Stimulated activated CD4-positive, alpha-beta T cell treated with anti-CD3 and anti-CD28 coated beads, Interleukin-2, amount 100 ng/mL, for 48 hours (primary cell): ENCODE measurements around the gene CDKAL1.
"Not testable (repeated sequence)": the region's sequence is repeated elsewhere in the genome, so short reads cannot be mapped to it uniquely, and the experiment has no call there.

Experiments used
- DNase-seq, 2 donors: peaks; one replicate each; pipeline ENCODE4 v3.0.0-alpha.2; 2020

Gene CDKAL1

DNA sequence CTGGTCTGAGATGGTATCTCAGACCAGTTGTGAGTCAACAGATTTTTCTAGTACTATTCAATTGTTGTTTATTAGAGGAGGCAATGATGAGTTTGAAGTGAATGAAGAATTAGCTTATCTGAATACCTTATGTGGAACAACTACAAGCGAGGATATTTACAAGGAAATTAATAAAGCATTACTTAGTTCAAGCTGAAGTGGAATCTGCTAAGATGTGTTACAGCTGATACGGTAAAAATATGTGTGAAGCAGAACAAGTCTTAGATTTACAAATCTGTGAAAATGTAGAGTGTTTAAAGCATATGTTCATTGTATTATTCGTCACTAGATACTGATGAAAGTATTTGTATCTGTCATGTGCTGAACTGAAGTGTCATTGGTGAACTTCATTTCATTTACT lies 272.4 kb downstream of the CDKAL1 start:
- DNase-seq = no peak

DNA sequence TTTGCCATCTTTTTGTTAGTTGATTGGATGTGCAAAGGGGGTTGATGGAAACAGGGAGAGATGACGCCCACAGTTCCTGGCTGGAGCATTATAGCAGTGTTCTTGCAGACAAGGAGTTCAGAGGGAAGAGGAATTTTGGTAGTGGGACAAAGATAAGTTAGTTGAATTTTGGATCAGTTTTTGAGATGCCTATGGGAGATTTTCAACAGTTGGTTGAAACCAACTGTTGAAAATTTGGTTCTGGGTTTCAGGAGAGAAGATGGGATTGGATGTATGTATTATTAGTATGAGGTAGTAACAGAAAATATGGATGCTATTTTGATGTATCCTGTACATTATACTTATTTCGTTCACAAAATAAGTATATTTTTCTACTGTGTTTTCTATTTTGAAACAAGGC lies 274.2 kb downstream of the CDKAL1 start:
- DNase-seq = no peak

DNA sequence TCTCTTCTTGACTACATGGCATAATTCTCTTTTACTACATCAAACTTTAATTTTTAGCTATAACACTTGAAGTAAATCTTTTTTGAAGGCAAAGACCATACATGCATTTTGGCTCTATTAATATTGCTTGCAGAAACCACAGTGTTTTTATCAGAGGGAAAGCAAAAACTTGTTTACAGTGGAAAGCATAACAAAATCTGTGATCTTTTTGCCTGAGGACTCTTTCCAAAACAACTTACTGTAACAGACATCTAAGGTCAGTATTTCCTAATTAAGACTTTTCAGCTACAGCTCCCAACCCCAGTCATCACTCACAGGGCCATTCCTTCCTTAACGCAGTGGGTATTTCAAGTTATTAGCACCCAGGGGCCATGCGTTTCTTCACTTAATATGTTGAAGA lies 274.7 kb downstream of the CDKAL1 start:
- no peak for DNase-seq

DNA sequence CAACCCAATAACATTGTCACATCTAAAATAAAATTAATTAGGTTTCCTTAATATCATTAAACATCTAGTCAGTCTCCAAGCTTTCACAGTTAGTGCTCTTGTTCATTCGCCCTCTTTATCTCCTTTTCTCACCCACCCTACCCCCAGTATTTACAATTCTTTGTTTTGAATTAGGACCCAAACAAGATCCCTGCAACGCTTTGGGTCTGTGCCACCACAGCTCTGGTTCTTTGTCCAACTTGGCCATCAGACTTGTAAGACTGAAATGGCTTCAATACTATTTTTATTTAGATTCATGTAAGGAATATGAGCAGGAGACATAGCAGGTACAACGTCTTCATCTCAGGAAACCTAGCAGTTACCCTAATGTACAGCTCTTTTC lies 276.5 kb downstream of the CDKAL1 start:
- DNase-seq = no peak

DNA sequence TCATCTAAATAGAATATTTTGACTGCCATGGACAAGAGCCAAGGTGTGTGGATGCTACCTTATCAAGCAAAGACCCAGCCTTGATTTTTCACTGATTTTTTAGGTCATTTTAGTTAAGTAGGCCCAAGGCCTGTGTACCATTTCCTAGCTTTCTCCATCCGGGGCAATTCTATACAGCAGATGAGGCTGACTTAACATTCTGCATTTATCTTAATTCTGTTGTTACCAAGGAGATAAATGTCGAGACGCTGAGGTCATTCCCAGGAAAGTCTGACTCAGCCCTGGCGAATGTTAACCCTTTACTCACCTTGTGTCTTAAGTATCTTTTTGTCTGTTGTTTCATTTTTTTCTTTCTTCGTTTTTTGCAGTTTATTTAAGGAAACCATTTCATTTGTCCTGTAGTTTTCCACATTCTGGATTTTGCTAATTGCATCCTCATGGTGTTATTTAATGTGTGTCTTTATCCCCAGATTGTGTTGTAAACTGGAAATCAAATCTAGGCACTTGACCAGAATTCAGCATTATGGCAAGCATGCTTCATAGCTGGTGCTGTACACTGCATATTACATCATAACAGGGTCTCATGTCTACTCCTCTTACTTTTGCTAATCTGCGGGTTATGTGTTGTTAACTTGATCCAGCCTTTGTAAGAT lies 277.0 kb downstream of the CDKAL1 start:
- no peak for DNase-seq

DNA sequence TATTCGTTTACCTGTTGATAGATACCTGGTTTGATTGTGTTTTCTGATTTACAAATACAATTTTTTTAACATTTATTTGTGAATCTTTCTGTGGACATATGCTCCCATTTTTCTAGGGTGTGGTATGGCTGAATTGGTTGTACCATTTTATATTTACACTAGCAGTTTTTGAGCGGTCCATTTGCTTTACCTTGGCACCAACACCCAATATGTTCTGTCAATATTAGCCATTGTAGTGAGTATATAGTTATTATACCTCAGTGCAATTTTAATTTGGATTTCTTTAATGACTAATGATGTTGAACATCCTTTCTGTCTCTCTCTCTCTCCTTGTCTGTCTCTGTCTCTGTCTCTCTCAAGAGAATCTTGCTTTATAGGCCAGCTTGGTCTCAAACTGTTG lies 278.5 kb downstream of the CDKAL1 start:
- no peak for DNase-seq

DNA sequence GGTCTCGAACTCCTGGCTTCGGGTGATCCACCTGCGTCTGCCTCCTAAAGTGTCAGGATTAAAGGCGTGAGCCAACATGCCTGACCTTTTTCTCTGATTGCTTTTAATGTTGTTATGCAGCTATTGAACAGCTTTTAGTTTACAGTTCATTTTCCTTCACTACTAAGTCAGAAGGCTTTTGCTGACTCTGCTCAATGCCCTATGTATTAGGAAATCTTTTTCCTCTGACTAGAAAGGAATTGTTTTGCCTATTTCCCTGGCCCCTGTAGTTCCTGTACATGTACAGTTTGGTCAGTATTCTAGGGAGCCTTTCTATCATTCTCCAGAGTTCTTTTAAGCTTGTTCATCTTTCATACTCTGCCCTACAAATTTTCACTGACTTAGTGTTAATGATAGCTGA lies 280.2 kb downstream of the CDKAL1 start:
- DNase-seq = no peak

DNA sequence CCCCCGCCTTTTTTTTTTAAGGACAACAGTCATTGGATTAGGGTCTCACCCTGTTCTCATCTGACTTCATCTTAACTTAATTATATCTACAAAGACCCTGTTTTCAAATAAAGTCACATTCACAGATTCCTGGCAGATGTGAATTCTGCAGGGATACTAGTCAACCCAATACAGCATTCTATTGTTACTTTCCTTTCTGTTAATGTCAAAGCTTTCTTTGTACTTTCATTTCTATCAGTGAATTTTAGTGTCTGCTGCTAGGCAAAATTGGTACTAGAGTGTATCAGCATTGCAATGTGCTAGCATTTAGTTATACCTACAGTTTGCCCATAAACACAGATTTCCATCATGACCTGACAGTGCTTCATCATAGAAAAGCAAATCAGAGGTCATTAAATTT lies 281.9 kb downstream of the CDKAL1 start:
- DNase-seq = no peak

DNA sequence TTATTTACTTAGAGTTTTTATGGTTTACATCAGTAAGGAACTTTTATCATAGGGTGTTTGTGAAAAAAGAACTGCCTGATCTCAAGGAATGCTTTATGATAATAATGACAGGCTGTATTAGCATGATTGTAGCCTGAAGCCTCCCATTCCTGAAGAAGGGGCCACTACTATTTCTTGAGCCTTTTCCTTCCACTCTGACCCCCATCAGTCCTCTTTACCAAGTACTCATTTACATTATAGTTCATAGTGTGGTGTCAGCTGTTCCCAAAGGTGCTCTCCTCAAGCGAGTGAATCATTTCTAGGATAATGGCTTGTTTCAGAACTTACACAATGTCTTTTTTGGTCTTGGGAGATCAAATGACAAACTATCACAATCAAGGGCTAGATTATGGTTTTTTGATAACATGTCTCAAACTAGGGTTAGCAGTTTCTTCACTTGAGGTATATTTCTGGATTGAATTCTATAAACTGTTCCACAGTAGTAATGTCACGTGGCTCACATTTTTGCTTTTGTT lies 283.6 kb downstream of the CDKAL1 start:
- no peak for DNase-seq

DNA sequence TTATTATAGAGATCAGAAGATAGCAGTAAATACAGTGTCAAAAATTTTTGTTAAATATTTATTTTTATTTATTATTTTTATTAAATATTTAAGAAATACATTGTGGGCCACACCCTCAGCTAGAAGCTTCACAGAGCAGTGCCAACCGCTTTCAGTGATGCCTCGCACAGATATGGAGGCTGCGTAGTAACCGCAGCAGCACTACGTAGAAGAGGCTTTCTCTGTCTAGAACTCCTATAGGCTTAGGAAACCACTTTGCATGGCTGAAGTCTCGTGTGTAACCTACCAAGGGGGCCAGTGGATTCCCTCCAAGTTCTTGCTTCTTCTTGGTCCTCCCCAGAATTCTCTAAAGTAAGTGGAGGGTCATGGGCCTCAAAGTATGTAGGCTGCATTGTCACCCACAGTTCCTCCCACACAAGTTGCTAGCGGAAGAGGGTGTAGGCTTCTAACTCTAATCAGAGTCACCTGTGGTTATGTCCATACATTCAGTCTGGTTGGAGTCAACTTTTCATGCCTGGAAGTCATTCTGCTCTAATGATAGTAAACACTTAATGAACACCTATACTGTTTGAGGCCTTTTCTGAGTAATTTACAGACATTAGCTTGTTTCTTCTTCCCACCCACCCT lies 285.6 kb downstream of the CDKAL1 start:
- no peak for DNase-seq

DNA sequence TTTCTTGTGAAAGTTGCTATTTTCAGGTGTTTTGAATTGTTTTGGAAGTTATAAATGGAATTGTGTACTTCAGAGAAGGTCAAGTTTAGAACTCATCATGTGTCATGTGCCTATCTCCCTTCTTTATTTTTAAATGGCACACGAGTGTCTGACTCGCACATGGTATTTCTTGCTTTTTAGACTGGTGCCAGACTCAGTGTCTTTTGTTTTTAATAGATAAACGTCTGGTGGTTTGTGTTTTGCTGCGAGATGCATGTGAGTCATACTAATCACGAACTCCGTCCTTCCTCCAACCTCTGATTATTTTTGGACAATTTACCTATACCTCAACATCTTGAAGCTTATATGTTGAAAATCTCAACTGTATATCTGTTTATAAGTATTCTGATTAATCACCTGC lies 292.1 kb downstream of the CDKAL1 start:
- no peak for DNase-seq

DNA sequence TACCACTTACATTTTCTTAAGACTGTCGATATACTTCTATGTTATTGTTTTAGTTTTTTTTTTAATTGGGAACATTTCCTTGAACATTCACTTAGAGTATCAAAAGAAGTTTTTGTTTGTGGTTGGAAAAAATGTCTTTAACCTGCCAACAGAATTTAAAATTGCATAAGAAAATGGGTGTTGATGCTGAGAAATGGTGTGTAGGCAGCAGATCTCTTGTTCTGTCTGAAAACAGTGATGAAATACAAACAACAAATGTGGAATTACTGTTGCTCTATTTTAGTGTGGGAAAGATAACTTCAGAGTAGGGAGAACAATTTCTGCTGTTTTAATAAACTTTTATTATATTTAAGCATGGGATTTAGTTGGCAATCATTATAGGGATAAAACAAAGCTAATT lies 293.5 kb downstream of the CDKAL1 start:
- DNase-seq = no peak

DNA sequence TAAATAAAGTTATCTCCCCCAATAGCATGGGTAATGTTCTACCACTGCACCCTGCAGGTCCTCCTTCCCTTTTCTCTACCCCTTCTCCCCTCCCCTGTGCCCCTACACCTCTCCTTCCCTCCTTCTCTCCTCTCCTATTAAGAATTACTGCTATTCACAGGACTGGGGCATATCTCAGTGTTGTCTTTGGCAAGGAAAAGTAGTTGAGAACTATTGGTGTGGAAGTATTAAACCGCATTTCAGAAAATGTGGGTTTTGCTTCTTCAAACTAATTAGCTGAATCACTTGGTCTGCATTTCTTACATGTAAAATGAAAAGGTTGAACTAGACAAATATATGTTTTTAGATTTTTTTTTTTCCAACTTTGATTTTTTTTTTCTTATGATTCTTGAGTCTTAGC lies 296.3 kb downstream of the CDKAL1 start:
- no peak for DNase-seq

DNA sequence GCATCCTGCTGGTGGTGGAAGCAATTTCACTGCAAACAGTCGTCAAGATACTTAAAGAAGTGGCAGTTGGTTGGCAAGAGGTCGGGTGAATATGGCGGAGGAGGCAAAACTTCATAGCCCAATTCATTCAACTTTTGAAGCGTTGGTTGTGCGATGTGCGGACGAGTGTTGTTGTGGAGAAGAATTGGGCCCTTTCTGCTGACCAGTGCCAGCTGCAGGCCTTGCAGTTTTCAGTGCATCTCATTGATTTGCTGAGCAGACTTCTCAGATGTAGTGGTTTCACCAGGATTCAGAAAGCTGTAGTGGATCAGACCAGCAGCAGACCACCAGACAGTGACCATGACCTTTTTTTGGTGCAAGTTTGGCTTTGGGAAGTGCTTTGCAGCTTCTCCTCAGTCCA lies 297.0 kb downstream of the CDKAL1 start:
- not testable (repeated sequence) for DNase-seq

DNA sequence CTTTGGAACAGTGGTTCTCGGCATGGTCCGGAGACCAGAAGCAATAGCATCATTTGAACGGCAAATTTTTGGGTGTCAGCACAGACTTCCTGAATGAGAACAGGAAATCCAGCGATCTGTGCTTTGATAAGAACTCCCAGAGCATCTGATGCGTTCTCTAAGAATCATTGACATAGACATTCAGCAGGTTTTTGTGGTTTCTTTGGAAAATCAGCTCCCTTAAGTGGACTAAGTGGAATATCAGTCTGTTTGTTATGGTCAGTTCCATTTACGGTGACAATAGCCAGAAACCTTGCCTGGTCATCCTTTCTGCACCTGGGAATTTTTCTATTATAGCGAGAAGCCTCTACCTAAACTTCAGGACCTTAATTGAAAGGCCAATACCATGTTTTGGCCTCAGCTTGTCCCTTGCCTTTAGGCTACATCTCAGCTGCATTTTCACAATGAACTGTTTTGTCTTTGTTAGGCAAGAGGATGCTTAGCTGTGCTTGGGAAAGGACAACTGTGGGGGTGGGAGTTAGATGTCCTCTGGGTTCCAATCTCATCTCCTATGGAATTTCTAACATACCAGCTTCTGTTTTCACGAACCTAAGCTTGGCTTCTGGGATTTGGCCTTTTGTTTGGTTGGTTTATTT lies 299.7 kb downstream of the CDKAL1 start:
- no peak for DNase-seq

DNA sequence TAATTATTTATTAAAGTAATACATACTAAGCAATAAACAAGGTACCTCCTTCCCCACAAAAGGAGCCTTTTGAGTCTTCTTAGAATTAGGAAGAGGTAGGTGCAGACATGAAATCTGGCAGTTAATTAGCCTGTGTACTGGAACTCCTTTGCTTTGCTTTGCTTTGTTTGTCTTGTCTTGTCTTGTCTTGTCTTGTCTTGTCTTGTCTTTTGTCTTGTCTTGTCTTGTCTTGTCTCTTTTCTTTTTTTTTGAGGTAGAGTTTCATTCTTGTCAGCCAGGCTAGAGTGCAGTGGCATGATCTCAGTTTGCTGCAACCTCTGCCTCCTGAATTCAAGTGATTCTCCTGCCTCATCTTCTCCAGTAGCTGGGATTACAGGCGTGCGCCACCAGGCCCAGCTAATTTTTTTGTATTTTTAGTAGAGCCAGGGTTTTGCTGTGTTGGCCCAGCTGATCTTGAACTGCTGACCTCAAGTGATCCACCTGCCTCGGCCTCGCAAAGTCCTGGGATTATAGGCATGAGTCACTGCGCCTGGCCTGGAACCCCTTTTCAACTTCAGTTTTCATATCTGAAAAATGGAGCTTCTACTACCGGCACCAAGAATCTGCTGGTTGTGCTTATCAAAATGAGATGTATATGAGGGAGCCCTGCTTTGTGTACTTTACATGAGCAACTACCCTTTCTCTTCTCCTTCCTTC lies 301.2 kb downstream of the CDKAL1 start:
- DNase-seq = no peak

DNA sequence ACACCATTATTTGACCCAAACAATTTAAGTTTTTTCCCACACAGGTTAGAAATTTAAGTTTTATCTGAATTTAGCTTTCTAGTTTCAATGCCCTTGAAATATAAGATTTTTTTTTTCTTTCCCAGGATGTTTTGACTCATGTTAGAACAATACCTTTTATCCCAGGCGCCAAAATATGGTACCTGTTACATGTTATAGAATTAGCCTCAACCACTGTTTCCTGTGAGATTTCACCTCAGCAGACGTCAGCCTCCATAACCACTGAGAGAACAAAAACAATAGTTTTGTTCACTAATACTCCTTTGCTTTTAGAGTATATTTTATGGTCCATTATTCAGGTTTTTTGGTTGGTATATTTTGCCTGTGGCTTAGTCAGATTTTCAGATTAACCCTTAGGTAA lies 302.9 kb downstream of the CDKAL1 start:
- no peak for DNase-seq

DNA sequence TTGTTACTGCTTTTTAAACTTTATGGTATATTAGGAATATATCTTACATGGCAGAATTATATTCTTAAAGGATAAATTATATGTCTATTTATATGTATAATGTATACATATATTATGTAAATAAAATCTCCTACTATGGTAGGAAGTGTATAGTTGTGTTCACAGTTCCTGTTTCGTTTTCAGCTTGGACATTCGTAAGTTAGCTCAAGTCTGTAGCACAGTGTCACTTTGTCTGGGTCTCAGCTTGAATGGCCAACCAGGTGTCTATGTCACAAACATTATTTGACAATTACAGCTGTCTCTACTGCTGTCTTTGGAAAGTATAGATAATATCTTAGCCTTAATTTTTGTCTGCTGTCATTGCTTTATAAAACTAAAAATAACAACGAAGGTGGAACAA lies 303.9 kb downstream of the CDKAL1 start:
- no peak for DNase-seq

DNA sequence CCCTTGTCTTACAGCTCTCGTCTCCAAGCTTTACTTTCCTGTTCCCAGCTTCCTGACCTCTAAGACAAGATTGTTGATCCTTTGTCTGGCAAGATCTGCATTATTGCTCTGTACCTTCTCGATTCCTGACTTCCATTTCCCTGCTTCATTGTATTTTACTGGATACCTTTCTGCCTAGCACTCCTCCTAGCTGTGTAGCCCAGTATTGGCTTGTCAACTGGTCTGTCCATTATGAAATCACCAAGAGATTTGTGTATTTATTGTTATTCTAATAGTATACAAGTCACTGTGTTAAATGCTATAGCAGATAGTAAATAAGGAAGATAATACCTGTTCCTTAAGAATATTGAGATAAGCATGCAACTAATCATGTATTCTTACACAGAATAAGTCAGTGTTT lies 305.4 kb downstream of the CDKAL1 start:
- DNase-seq = no peak

DNA sequence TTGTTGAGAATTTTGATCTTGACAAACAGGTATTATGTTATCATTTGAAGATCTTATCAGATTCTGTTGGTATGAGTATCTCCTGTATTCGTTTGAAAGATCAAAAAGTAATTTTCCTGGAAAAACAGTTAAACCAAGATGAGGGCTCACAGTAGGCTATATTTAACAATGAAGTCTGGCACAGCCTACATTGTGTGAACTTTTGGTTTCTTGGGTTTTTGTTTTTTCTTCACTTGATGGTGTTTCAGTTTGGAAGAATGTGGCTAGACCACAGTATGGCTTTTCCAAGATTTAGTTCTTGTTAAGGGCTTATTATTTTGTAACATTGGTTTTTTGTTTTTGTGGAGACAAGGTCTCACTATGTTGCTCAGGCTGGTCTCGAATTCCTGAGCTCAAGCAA lies 306.4 kb downstream of the CDKAL1 start:
- no peak for DNase-seq

DNA sequence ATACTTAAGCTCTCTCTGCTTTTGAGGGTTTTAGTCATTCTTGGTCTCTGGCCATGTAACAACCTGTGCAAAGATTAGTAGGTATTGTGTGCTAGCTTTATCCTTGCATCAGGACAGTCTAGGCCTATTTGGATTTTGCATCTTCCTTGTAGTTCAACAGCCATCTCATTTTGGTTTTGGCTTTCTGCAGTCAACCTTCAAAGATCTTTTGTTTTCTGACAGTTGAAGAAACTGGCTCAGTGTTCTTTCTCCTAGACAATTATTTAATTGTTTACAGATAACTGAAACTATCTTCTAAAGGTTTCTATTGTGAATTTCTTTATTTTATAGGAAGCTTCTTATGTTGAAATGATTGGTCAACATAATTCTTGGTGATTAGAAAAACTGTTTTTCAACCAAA lies 307.5 kb downstream of the CDKAL1 start:
- no peak for DNase-seq

DNA sequence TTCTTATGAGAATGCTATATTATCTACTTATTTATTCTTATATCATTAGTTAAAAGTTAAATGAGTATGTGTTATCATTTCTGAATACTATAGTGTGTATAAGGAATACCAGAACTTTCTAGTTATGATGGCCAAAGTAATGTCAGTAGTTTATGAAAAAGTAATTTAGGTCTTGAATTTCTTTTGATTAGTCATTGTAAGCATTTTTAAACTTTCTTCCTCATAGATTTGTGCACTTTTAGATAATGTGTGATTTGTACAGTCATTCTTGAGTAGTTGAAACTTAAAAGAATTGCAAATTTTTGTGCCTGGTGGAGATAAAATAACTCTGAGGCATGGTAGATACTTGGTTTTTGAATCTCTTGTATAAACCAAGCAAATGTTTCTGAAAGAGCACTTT lies 311.3 kb downstream of the CDKAL1 start:
- no peak for DNase-seq

DNA sequence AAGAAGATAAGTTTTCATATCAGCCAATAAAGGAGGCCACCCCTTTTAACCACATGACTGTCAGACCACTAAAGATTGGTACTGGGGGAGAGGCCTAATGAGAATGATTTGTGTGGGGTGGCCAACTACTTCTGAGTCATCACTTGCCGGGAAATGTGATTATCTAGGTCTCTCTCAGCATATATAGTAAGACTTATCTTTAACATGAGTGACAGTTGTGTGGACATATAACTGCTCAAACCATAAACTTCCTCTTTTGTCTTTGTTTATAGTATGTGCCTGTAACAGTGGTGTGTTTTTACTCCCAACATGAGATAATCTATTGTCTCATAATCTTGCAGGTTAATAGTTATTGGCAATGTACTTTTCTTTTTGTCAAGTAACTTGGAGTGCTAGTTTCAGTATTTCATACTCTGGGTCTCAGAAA lies 312.4 kb downstream of the CDKAL1 start:
- DNase-seq = no peak

DNA sequence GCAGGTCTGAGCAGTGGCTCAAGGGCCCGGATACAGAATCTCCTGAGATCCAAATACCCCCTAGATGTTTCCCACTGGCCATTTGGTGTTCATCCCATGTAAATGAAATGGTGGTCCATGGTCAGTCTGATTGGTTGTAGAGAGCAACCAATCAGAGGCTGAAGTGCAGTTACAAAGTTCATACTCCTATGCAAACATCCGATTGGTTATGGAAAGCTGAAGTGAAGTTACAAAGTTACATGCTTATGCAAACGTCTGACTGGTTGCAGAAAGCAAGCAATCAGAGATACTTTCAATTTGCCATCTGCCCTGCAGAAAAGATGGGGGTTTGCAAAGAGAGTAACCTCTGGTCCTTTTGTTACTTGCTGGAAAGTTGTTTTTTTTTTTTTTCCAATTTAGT lies 313.6 kb downstream of the CDKAL1 start:
- no peak for DNase-seq
